ENCODE data around the gene CFAP46.
"Not testable (repeated sequence)": the region's sequence is repeated elsewhere in the genome, so short reads cannot be mapped to it uniquely, and the experiment has no call there.

- TF ChIP-seq CTCF (conservative IDR thresholded peaks at IDR 0.05; ENCODE audit: low read length); EZH2phosphoT487 (IDR thresholded peaks at IDR 0.05; ENCODE audit: borderline replicate concordance): not testable (repeated sequence)
These were observed 53.9 kb downstream of the CFAP46 start for GRCh38 chr10:132888446-132888845.
